ENCODE data around the gene AP1S1.

- TF ChIP-seq ELK1 (IDR thresholded peaks at IDR 0.05; ENCODE audit: low read depth, low read length) (no peak), POLR2A (IDR thresholded peaks at IDR 0.05; ENCODE audit: low read length) (no peak), CTCF (IDR thresholded peaks at IDR 0.05) (no peak), CEBPB (IDR thresholded peaks at IDR 0.05) (no peak), MAFK (IDR thresholded peaks at IDR 0.05; ENCODE audit: partially characterized antibody) (no peak), NR3C1 (IDR thresholded peaks at IDR 0.05) (no peak), ESRRA (IDR thresholded peaks at IDR 0.05; ENCODE audit: borderline replicate concordance, low read length) (no peak), CBX2 (IDR thresholded peaks at IDR 0.05; ENCODE audit: borderline replicate concordance, low read depth) (no peak), CHD2 (IDR thresholded peaks at IDR 0.05; ENCODE audit: low read length, partially characterized antibody) (no peak), CHD4 (IDR thresholded peaks at IDR 0.05; ENCODE audit: borderline replicate concordance) (no peak), RAD21 (conservative IDR thresholded peaks at IDR 0.05 in 1 of 2, IDR thresholded peaks at IDR 0.05 in 1 of 2) (no peak), EP300 (IDR thresholded peaks at IDR 0.05) (no peak)
- TF ChIP-seq, protein P1, sequence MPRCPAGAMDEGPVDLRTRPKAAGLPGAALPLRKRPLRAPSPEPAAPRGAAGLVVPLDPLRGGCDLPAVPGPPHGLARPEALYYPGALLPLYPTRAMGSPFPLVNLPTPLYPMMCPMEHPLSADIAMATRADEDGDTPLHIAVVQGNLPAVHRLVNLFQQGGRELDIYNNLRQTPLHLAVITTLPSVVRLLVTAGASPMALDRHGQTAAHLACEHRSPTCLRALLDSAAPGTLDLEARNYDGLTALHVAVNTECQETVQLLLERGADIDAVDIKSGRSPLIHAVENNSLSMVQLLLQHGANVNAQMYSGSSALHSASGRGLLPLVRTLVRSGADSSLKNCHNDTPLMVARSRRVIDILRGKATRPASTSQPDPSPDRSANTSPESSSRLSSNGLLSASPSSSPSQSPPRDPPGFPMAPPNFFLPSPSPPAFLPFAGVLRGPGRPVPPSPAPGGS (IDR thresholded peaks at IDR 0.05): no peak
- TF ChIP-seq, protein P2, sequence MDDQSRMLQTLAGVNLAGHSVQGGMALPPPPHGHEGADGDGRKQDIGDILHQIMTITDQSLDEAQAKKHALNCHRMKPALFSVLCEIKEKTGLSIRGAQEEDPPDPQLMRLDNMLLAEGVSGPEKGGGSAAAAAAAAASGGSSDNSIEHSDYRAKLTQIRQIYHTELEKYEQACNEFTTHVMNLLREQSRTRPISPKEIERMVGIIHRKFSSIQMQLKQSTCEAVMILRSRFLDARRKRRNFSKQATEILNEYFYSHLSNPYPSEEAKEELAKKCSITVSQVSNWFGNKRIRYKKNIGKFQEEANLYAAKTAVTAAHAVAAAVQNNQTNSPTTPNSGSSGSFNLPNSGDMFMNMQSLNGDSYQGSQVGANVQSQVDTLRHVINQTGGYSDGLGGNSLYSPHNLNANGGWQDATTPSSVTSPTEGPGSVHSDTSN (IDR thresholded peaks at IDR 0.05): no peak
Measured at GRCh38 chr7:101123703-101124068, 30.6 kb upstream of the AP1S1 start.

All from A549 (cell line).